ENCODE measurements around the gene FYB2.

GRCh38 chr1:56672579-56672978 lies 146.6 kb downstream of the FYB2 start:
- TF ChIP-seq, protein P1, sequence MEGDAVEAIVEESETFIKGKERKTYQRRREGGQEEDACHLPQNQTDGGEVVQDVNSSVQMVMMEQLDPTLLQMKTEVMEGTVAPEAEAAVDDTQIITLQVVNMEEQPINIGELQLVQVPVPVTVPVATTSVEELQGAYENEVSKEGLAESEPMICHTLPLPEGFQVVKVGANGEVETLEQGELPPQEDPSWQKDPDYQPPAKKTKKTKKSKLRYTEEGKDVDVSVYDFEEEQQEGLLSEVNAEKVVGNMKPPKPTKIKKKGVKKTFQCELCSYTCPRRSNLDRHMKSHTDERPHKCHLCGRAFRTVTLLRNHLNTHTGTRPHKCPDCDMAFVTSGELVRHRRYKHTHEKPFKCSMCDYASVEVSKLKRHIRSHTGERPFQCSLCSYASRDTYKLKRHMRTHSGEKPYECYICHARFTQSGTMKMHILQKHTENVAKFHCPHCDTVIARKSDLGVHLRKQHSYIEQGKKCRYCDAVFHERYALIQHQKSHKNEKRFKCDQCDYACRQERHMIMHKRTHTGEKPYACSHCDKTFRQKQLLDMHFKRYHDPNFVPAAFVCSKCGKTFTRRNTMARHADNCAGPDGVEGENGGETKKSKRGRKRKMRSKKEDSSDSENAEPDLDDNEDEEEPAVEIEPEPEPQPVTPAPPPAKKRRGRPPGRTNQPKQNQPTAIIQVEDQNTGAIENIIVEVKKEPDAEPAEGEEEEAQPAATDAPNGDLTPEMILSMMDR (IDR thresholded peaks at IDR 0.05; ENCODE audit: poor library complexity) = no peak
- TF ChIP-seq EZH2 (IDR thresholded peaks at IDR 0.05; ENCODE audit: borderline replicate concordance) = no peak
- TF ChIP-seq EZH2phosphoT487 (IDR thresholded peaks at IDR 0.05; ENCODE audit: low read depth, severe bottlenecking, unreplicated experiment) = no peak
